ENCODE results near the gene ENTPD6.

Gene ENTPD6

DNA sequence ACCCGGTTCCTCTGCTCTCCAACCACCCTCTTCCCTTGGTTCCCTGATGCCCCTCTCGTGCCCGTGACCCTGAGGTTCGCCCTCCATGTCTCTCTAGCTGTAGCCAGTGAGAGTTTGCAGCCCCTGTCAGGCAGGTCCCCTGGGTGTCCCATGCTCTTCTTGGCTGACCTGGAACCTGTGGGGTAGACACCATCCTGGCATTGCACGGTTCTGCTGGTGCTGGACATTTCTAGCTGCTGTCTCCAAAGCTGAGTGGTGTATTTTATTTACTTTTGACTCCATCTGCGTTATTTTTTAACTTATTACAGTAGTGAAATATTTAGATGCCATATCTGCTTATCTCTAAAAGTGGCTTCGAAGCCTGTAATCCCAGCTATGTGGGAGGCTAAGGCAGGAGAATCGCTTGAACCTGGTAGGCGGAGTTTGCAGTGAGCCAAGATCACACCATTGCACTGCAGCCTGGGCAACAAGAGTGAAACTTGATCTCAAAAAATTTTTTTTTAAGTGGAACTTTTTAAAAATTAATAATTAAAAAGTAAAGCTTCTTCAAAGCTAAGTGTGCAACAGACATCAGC, 12.5 kb downstream of the ENTPD6 start:
- H3K4me3 ChIP-seq (ENCODE audit: low read depth, low read length) = no peak overlapping the region

GRCh38 chr20:25209400-25209799, 13.9 kb downstream of the ENTPD6 start:
- no peak overlapping the region for H3K4me3 ChIP-seq (ENCODE audit: low read depth, low read length)

DNA sequence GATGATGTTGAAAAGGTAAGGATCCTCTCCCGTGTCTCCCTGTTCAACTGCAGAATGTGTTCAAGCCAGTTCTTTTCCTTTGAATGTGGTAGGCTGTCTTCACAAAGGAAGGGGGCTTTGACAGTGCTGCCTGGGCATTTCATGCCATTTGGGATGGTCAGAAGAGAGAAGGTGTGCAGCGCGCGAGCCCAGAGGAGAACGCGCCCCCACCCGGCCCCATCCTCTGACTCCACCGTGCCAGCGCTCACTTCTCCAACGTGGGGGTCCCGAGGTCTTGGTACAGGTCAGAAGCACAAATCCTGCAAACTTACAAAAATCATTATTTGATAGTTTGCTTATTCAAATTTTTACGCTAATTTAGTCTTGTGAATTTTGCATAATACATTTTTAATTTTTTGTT, 14.4 kb downstream of the ENTPD6 start:
- H3K4me3 ChIP-seq (ENCODE audit: low read depth, low read length) = no peak overlapping the region

- H3K4me3 ChIP-seq (ENCODE audit: low read depth, low read length) = no peak overlapping the region
Observed at GRCh38 chr20:25211273-25211672, 15.8 kb downstream of the ENTPD6 start.

DNA sequence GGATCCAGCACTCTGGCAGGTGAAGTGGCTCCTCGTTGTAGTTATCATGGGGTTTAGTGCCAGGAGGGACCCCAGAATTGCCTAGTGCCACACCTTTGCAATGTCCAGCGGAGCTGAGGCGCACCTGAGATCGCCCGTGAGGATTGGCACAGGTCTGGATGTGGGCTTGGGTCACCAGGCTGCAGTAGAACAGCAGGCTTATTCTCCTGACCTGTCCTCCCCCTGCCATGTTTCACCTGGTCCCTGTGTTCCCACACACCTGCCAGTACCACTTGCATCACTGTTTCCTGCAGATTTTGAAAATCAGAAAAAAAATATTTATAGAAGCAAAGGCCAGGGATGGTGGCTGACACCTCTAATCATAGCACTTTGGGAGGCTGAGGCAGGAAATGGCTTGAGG, 16.7 kb downstream of the ENTPD6 start:
- no peak overlapping the region for H3K4me3 ChIP-seq (ENCODE audit: low read depth, low read length)

DNA sequence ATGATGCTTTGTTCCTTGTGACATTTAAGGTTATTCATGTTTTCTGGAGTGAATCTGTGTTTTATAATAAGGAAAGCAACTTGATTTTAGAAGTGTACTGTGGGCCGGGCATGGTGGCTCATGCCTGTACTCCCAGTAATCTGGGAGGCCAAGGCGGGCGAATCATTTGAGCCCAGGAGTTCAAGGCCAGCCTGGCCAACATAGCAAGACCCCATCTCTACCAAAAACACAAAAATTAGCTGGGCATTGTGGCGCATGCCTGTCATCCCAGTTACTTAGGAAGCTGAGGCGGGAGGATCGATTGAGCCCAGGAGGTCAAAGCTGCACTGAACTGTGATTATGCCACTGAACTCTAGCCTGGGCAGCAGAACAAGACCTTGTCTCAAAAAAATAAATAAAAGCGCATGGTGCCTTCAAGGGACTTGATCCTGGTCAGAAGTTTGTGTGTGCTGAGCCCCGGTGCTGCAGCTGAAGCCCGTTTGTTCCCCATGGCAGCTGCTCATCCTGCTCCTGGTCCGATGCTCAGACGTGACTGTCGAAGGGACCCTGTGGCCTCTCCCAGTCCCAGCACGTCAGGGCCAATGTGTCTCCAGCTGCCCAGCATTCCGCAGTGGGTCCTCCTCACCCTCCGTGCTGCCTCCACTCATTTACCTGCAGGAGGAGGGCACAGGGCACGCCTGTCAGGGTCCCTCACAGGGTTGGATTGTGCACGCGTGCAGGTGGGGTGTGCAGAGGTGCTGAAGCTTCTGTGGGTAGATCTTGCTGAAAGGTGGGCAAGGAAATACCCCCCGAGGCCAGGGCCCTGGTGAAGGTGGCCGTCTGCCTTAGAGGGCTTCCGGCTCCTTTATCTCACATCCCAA, 18.3 kb downstream of the ENTPD6 start:
- H3K4me3 ChIP-seq (ENCODE audit: low read depth, low read length) = no peak overlapping the region

DNA sequence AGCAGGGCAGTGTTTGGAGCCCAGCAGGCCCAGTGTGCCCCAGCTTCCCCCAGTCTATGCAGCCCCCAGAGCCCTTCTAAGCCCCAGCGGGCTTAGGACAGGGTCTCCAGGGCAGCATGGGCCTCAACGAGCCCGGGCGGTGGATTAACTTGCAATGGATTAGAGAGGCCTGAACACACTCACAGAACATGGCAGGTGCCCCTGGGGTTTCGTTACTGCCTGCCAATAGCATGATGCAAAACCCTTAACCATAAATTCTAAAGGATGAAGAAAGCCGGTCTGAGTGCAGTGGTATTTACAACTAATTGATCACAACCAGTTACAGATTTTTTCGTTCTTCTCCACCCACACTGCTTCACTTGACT, 18.9 kb downstream of the ENTPD6 start:
- no peak overlapping the region for H3K4me3 ChIP-seq (ENCODE audit: low read depth, low read length)

DNA sequence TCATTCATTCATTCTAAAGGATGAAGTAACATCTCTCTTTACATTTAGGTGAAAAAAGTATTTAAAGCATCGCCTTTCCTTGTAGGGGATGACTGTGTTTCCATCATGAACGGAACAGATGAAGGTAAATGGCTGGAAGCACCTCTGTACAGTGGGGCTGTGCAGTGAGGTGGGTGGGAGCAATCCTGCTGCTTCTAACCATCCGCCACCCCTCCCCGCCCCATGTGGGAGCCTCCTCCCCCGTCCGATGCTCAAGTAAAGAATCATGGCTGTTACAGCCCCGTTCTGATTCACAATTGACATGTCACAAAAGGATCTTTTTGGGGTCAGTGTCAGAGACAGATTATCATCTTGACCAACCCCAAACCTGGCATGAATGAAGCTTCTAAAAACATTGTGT, 19.3 kb downstream of the ENTPD6 start:
- no peak overlapping the region for H3K4me3 ChIP-seq (ENCODE audit: low read depth, low read length)

- no peak overlapping the region for H3K4me3 ChIP-seq (ENCODE audit: low read depth, low read length)
Observed at GRCh38 chr20:25215521-25215920, 20.0 kb downstream of the ENTPD6 start.

DNA sequence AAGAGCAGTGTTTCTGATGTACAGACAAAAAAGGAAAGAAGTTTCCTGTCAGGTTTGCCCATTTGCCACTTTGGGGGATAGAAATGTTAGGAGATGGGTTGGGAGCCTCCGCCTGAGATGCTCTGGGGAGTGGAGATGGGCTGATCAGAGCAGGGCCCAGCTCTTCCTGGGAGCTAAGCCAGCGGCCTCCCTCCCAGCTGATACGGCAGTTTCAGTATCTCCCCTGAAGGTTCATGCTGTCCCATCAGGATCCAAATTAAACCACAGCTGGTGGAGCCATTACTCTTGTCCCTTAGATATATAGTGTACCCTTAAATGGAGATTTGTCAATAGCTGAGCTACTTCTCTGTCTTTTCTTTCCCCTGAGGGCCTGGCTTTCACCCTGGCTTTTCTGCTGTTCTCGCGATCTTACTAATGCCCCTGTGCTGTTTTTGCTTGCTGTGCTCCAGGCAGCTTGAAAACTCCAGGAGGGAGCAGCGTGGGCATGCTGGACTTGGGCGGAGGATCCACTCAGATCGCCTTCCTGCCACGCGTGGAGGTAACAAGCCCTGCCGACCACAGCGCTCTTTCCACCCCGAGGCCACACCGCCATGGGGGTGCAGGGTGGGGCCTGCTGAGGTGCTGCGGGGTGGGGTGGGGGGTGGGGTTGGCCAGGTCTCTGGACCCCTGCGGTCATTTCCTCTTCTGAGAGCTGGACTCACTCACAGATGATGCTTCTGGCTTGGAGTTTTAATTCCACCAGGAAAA, 20.9 kb downstream of the ENTPD6 start:
- no peak overlapping the region for H3K4me3 ChIP-seq (ENCODE audit: low read depth, low read length)

- H3K4me3 ChIP-seq (ENCODE audit: low read depth, low read length) = no peak overlapping the region
Observed at GRCh38 chr20:25217161-25218108, 21.9 kb downstream of the ENTPD6 start.

DNA sequence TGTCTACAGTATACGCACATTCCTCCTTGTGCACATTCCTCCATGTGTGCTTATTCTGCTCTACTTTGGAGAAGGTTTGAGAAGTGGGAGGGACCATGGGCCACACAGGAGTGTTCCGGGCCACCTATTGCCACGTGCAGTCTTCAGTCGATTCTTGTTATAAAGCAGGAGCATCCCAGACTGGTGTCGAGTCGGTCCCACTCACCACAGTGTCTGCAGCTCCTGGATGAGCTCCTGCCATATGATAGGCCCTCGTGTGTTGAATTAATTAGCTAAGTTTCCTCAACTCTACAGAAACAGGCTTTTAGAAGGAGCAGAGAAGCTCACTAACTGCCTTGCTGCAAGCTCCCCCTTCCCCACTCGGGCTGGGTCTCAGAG, 22.6 kb downstream of the ENTPD6 start:
- no peak overlapping the region for H3K4me3 ChIP-seq (ENCODE audit: low read depth, low read length)

GRCh38 chr20:25218492-25218891, 23.0 kb downstream of the ENTPD6 start:
- H3K4me3 ChIP-seq (ENCODE audit: low read depth, low read length) = no peak overlapping the region

DNA sequence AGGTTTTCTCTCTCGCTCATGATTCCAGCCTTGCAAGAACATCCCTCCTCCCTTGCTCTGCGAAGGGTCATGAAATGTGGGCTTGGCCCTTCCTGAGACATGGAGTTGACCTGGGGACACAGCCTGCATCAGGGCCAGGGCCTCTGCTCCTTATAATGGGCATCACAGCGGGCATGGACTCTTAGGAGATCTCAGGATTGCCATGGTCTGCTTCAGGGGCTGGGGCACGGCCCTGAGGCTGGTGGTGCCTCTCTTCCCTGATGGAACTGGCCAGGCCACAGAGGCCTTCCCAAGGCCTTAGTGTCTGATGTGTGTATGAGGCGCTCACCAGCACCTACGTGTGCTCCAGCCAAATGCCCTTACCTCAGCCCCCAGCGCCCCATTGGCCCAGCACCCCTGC, 23.9 kb downstream of the ENTPD6 start:
- no peak overlapping the region for H3K4me3 ChIP-seq (ENCODE audit: low read depth, low read length)

DNA sequence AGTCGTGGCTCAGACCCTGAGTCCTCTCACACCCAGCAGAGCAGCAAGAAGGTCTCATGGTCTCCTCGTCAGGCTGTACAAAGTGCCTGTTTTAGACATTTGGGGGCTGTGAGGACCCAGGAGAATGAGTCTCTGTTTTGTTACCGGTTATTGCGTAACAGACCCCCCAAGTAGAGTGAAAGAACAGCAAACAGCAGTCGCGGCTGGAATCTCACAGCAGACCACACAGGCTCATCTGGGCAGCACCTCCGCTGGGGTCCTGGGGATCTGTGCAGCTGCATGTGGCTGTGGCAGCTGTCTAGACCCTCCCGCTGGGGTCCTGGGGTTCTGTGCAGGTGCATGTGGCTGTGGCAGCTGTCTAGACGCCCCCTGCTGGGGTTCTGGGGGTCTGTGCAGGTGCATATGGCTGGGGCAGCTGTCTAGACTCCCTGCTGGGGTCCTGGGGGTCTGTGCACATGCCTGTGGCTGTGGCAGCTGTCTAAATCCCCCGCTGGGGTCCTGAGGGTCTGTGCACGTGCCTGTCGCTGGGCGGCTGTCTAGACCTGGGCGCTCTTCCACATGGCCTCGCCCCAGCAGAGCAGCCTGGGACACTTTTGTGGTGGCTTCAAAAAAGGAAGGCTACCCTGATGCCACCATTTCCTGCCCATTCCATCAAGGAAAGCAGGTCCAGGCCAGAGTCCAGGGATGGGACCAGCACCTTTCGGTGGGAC, 24.7 kb downstream of the ENTPD6 start:
- H3K4me3 ChIP-seq (ENCODE audit: low read depth, low read length) = no peak overlapping the region

DNA sequence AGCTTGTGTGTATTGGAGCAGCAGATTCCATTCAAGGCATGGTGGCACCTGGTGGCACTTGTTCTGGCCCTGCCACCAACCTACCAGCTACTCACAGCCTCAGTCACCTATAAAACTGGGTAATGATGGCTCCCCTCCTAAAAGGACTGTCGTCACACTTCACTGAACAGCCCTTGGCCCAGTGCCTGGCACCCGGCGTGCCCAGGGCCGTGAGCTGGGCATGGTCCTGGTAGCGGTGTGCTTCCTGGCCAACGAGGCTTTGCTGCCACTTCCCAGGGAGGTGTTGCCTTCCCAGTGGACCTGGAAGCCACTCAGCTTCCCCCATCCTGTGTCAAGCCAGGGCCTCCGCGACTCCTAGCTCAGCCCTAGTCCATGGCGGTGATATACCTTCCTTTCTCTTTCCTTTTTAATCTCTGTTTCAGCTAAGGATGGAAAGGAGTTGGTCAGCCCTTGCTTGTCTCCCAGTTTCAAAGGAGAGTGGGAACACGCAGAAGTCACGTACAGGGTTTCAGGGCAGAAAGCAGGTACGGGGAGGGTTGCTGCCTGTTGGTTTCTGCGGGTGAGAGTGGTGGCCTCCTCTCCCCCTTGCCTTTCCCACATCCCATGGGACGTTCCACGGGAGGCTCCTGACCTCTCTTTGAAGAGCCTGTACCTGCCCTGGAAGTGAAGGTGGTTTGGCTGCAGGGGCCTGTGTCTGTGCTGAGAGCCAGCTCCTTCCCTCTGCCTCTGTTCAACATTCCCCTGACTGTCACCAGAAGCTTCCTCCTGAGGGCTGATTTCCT, 25.5 kb downstream of the ENTPD6 start:
- no peak overlapping the region for H3K4me3 ChIP-seq (ENCODE audit: low read depth, low read length)

- no peak overlapping the region for H3K4me3 ChIP-seq (ENCODE audit: low read depth, low read length)
Observed at GRCh38 chr20:25221592-25222460, 26.3 kb downstream of the ENTPD6 start.

GRCh38 chr20:25222461-25223178, 27.1 kb downstream of the ENTPD6 start:
- H3K4me3 ChIP-seq (ENCODE audit: low read depth, low read length) = no peak overlapping the region
